GM08714 (cell line): Measurements from ENCODE around the gene ERP44.

Source experiments
- H3K4me3 ChIP-seq: fragments of 200-500 bp; sonication (Bioruptor generic); 2 replicates; pipeline ENCODE4 v1.5.1; 2014; ENCODE audit warnings: mild to moderate bottlenecking, low read length, inconsistent platforms
- ZNF274 ChIP-seq: IDR thresholded peaks from 2 replicates; pipeline ENCODE4 v1.6.1; 2012; ENCODE audit warnings: mild to moderate bottlenecking, low read depth, low read length

The ERP44 gene

GRCh38 chr9:99977033-99977792 is 121.6 kb downstream of the ERP44 start:
- TF ChIP-seq ZNF274, result no peak
- H3K4me3 ChIP-seq, result no peak overlapping the region

DNA sequence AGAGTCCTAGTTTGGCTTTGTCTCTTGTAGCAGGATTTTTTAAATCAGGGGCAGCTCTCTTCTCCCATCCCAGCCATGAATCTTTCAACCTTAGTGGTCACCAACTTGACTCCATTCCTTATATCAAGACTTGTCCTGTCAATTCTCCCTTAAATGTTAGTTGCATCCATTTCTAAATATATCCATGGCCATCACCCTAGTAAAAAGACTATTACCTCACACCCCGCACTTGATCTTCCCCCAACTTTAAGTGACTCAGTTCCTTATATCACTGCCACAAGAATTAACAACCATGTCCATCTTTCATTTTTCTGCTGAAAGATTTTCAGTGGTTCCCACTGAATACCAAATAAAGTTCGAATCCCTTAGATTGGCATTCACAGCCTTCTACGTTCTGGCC is 125.3 kb downstream of the ERP44 start:
- no peak overlapping the region for H3K4me3 ChIP-seq
- no peak for TF ChIP-seq ZNF274

DNA sequence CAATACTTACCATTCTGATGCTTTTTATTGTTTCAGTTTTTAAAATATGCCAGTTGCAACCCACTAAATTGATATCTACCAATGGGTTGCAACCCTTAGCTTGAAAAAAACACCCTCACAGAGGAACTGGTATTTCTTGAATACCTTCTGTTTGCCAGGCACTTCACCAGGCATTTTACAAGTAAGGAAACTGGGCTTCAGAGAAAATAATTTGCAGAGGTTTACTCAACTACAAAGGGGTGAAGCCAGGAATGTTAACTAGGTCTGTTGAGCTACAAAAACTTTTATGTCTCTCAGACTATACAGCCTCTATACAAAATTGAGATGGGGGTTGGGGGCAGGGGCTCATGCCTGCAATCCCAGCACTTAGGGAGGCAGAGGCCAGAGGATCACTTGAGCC is 127.4 kb downstream of the ERP44 start:
- TF ChIP-seq ZNF274, result no peak
- no peak overlapping the region for H3K4me3 ChIP-seq

GRCh38 chr9:99970481-99970880 is 128.3 kb downstream of the ERP44 start:
- H3K4me3 ChIP-seq, result no peak overlapping the region
- TF ChIP-seq ZNF274, result no peak

- TF ChIP-seq ZNF274, result no peak
- H3K4me3 ChIP-seq, result no peak overlapping the region
These were observed 131.3 kb downstream of the ERP44 start for GRCh38 chr9:99967457-99967856.

DNA sequence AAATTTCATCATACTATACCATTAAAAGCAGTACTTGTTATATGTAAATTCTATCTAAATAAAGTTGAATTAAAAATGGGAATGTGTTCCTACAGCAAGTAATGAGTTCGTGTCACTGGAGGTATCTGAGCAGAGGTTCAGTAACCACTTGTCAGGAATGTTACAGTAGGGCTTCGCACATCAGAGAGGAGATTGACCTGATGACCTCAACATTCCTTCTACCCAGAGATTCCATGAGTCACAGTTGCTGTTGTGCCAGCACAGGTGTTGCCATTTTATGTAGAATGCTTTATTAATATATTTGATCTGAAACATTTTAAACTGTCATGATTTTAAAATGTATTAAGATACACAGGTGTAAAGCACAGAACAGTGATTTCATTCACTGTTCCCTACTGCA is 132.1 kb downstream of the ERP44 start:
- TF ChIP-seq ZNF274, result no peak
- H3K4me3 ChIP-seq, result no peak overlapping the region

GRCh38 chr9:99966001-99966400 is 132.8 kb downstream of the ERP44 start:
- H3K4me3 ChIP-seq, result no peak overlapping the region
- no peak for TF ChIP-seq ZNF274

DNA sequence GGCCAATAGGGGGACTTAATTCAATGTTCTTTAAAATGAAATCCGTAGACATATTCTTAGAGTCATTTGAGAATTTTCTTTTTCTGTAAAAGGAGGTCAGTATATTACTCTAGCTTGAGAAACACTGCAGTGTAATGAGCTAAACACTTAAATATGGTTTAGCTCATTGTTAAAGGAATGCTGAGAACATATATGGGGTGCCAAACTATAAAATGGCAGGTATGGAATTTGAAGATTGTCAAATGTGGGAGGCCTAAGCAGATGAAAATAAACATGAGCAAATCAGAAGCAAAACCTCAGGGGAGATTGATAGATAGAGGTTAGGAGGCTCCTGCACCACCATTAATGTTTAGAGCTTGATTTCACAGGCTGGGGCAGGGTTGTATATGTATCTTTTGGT is 134.5 kb downstream of the ERP44 start:
- no peak overlapping the region for H3K4me3 ChIP-seq
- no peak for TF ChIP-seq ZNF274

- no peak overlapping the region for H3K4me3 ChIP-seq
- TF ChIP-seq ZNF274, result no peak
These were observed 136.0 kb downstream of the ERP44 start for GRCh38 chr9:99962680-99963261.

DNA sequence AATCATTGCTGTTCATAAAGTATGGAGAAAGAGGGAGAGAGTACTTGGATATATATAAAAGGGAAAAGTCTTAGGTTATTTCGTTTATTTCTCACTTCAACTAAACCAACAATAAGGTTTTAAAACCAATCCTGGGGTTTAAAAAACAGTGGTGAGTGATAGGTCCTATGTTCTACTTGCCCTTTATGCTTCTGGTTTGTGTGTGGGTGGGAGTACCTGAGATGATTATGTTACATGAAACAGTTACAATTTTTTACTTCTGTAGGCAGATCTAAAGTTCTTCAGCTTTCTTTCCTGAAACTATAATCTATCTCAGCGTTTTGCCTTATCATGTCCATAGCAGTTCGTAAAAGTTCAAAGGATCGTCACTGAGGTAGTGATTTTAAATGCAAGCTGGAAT is 143.2 kb downstream of the ERP44 start:
- H3K4me3 ChIP-seq, result no peak overlapping the region
- TF ChIP-seq ZNF274, result no peak

DNA sequence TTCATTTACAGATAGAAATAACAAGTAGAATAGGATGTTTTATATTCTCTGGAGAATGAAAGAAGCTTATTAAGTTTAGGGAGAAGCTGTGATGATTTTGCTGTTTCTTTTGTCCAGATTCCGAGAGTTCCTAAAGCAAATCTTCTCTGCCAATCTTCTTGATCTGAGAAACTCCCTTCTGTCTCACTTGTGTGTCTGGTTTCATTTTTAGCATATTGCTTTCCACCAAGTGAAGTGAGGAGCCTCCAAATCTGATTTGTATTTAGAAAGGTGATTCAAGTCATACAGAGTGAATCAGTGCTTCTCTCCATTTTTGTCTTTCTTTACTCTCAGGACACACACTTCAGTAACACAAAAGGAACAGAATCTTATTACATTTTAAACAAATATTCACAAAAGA is 144.0 kb downstream of the ERP44 start:
- no peak for TF ChIP-seq ZNF274
- no peak overlapping the region; the same call in 1 of the 2 replicates for H3K4me3 ChIP-seq

DNA sequence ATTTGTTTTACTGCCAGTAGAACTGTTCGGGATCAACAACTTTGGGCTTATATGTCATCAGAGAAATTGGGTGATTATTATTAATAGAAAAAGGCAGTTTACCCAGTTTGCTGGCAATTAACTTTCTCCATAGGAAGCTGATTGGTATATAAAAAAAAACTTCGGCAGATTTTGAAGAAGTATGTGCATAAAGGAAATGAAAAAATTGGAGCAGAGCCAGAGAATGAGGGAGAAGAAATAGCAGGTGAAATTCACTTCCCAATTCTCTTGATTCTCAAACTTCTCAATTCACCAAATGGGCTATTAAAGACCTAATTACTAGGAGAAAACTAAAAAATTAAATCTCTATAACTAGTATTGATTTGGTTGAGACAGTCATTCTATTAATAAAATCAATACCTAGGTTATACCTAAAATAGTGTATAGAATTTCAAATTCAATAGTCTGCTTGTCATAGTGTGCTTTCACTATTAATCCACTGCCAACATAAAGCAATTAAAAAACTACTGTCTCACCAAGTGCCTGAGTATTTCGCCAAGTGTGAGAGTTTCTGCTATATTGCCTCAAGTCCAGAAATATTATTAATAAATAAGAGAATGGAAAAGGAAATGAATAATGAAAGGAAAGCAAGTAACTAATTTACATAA is 144.8 kb downstream of the ERP44 start:
- TF ChIP-seq ZNF274, result no peak
- H3K4me3 ChIP-seq, result no peak overlapping the region

- TF ChIP-seq ZNF274, result no peak
- no peak overlapping the region for H3K4me3 ChIP-seq
These were observed 149.9 kb downstream of the ERP44 start for GRCh38 chr9:99948896-99949295.

- no peak for TF ChIP-seq ZNF274
- no peak overlapping the region for H3K4me3 ChIP-seq
These were observed 150.3 kb downstream of the ERP44 start for GRCh38 chr9:99948482-99948881.

- TF ChIP-seq ZNF274, result no peak
- H3K4me3 ChIP-seq, result no peak overlapping the region
These were observed 151.4 kb downstream of the ERP44 start for GRCh38 chr9:99947395-99947794.
